HG03469 (cell line): ENCODE measurements around the gene ABCA1.
A peak's percentile ranks its signal among the peaks of the same experiment; 100 is the strongest.
"Not testable (repeated sequence)": the region's sequence is repeated elsewhere in the genome, so short reads cannot be mapped to it uniquely, and the experiment has no call there.

ENCODE experiments used
- ATAC-seq: cut with Tn5 transposase; IDR thresholded peaks from one replicate; pipeline ENCODE4 v1.9.1; 2021; ENCODE audit warnings: mild to moderate bottlenecking, moderate library complexity, moderate number of reproducible peaks; ENCODE audit not compliant: unreplicated experiment

ABCA1 gene

GRCh38 chr9:104774831-104775573, 153.0 kb downstream of the ABCA1 start:
- peak; percentile 78 for ATAC-seq

GRCh38 chr9:104774132-104774531, 153.8 kb downstream of the ABCA1 start:
- ATAC-seq: no peak

GRCh38 chr9:104772714-104773510, 155.0 kb downstream of the ABCA1 start:
- peak; percentile 28 for ATAC-seq

GRCh38 chr9:104769655-104770054, 158.3 kb downstream of the ABCA1 start:
- peak; percentile 27 for ATAC-seq

GRCh38 chr9:104769029-104769428, 158.9 kb downstream of the ABCA1 start:
- ATAC-seq: not testable (repeated sequence)

- no peak for ATAC-seq
Measured at GRCh38 chr9:104767507-104767906, 160.4 kb downstream of the ABCA1 start.

GRCh38 chr9:104766025-104766424, 161.9 kb downstream of the ABCA1 start:
- ATAC-seq: no peak

GRCh38 chr9:104765138-104765537, 162.8 kb downstream of the ABCA1 start:
- ATAC-seq: peak; percentile 36

GRCh38 chr9:104758974-104759373, 169.0 kb downstream of the ABCA1 start:
- ATAC-seq: peak; percentile 35

- ATAC-seq: peak; percentile 21
Measured at GRCh38 chr9:104750185-104750767, 177.7 kb downstream of the ABCA1 start.

GRCh38 chr9:104748359-104749031, 179.5 kb downstream of the ABCA1 start:
- ATAC-seq: no peak

- ATAC-seq: peak; percentile 75
Measured at GRCh38 chr9:104747565-104748358, 180.2 kb downstream of the ABCA1 start, which contains the start of gene NIPSNAP3A. NIPSNAP3A (plus strand) TSS chr9:104747683; CDS start chr9:104747793, 110 bp downstream.

GRCh38 chr9:104747245-104747564, 180.8 kb downstream of the ABCA1 start:
- no peak for ATAC-seq

- ATAC-seq: no peak
Measured at GRCh38 chr9:104746798-104747197, 181.2 kb downstream of the ABCA1 start.

GRCh38 chr9:104746285-104746684, 181.7 kb downstream of the ABCA1 start:
- ATAC-seq: no peak

- ATAC-seq: no peak
Measured at GRCh38 chr9:104745852-104746251, 182.1 kb downstream of the ABCA1 start.

GRCh38 chr9:104743376-104743985, 184.5 kb downstream of the ABCA1 start:
- peak; percentile 50 for ATAC-seq

GRCh38 chr9:104740621-104741020, 187.3 kb downstream of the ABCA1 start:
- ATAC-seq: no peak

GRCh38 chr9:104738452-104738851, 189.5 kb downstream of the ABCA1 start:
- no peak for ATAC-seq
